Measurements from ENCODE around the gene WBP4.

DNA sequence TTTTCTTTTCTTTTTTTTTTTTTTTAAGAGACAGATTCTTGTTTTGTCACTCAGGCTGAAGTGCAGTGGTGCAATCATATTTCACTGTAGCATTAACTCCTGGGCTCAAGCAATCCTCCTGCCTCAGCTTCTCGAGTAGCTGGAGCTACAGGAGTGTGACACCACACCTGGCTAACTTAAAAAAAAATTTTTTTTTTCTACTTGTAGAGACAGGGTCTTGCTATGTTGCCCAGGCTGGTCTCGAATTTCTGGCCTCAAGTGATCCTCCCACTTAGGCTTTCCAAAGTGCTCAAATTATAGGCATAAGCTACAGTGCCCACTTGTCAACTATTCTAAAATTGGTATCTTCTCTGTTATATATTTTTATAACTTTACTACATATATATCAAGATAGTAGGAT is 48.8 kb upstream of the WBP4 start:
- TF ChIP-seq POLR2A (IDR thresholded peaks at IDR 0.05; ENCODE audit: low read length) (no peak), GATA1 (IDR thresholded peaks at IDR 0.05; ENCODE audit: low read depth, low read length) (no peak)
